Stimulated activated CD4-positive, alpha-beta T cell treated with anti-CD3 and anti-CD28 coated beads, TNF-alpha, amount 100 ng/mL, for 24 hours (primary cell): ENCODE measurements around the gene NPY2R.

Experiments used
- DNase-seq, 3 experiments: peaks; one replicate each; pipeline ENCODE4 v3.0.0-alpha.2; 2020; ENCODE audit warnings: low read depth in 3 of 3

Gene NPY2R

DNA sequence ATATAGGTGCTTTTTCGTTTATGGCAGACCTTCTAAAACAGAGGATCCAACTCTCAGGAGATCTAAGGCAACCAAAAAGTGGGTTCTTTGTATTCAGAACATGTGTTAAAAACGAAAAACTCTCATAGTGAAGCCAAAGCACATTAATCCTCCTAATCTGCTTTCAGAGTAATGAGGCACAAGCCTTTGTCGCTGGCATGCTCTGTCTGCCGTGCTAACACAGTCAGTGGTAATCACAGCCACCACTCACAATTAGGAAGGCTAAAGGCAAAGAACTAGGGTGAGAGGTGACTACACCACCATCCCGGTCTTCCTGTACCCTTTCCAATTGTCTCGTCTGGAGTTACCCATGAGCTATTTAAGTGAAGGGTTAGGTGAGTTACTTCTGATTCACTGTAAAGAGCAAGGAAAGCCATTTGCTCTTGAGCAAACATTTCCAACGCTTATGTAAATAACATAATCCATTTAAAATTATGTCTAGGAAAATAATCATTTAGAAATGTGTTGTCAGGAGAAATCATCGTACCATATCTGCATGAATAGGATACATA is 40.7 kb downstream of the NPY2R start:
- no peak for DNase-seq

DNA sequence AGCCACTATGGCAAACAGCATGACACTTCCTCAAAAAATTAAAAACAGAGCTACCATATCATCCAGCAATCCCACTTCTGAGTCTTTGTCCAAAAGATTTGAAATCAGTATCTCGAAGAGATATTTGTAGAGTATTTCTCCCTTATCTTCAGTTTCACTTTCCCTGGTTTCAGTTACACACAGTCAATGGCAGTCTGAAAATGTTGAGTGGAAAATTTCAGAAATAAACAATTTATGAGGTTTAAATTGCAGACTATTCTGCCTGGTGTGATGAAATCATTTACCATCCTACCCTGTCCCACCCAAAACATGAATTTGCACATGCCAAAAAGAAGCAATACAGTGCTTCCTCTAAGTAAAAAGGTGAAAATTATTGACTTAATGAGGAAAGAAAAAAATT is 43.9 kb downstream of the NPY2R start:
- DNase-seq = no peak

DNA sequence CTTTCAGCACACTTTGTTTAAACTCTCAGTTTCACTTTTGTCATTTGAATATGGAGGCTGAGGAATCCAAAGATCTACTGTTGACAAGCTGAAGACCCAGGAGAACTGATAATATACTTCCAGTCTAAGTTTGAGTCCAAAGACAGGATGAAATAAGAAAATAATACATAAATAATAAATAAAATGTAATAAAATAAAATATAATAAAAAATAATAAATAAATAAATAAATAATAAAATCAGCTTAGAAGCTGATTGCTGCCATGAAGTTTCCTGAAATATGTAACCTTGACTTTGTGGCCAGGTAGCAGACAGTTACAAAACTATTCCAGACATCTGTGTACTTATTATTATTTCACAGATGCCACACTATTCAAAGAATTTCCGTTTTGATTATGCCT is 55.0 kb downstream of the NPY2R start:
- DNase-seq = no peak

DNA sequence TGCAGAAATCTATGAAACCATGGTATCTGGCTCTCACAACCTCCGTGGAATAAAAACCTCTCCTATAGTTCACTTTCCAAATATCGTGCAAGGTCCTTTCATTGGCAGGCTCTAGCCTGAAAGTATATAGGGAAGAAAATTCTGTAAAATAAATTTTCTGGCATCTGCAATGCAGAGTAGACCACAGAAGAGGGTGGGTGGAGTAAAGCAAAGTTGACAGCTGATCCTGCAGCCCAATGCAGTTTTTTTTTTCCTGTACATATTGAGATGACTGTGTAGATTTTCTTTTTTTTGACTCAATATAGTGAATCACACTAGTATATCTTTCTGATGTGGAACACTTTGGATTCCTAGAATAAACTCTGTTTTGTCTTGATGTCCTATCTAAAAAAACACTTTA is 56.7 kb downstream of the NPY2R start:
- DNase-seq = no peak
